Left lung (tissue), 10 donors: ENCODE data around the gene MYLK3. TPM values are rescaled to one million over a fixed set of nuclear protein-coding genes. Genes with fewer than 3 reads are reported as not detected.

Source experiments
- ATAC-seq: fragments of 200-7000 bp; cut with Tn5 transposase; one replicate; pipeline ENCODE4 v1.9.1; 2020; ENCODE audit warnings: moderate library complexity
- DNase-seq, 4 donors: peaks; one replicate each; pipeline ENCODE4 v3.0.0-alpha.2; 2013 to 2020
- H3K27ac ChIP-seq, 2 donors: fragments of 200-600 bp; sonication (generic) in 1 of 2; one replicate each; pipeline versions ENCODE4 v1.5.0 to v1.8.0; 2020 to 2021
- H3K27me3 ChIP-seq, 2 donors: fragments of 200-600 bp; sonication (generic) in 1 of 2; one replicate each; pipeline versions ENCODE4 v1.5.0 to v1.8.0; 2020 to 2021
- H3K36me3 ChIP-seq, 2 donors: fragments of 200-600 bp; sonication (generic) in 1 of 2; one replicate each; pipeline versions ENCODE4 v1.5.0 to v1.8.0; 2020 to 2021
- H3K4me1 ChIP-seq, 2 donors: fragments of 200-600 bp; one replicate each; pipeline ENCODE4 v1.8.0; 2021
- H3K4me3 ChIP-seq, 2 donors: fragments of 200-600 bp; sonication (generic) in 1 of 2; one replicate each; pipeline versions ENCODE4 v1.5.0 to v1.8.0; 2020 to 2021; ENCODE audit warnings: mild to moderate bottlenecking in 1 of 2
- H3K9me3 ChIP-seq, 2 donors: fragments of 200-600 bp; sonication (generic) in 1 of 2; one replicate each; pipeline versions ENCODE4 v1.5.0 to v1.8.0; 2020 to 2021
- intact Hi-C, 2 donors: fragments of 100-400 bp; cut with DNase I; formaldehyde crosslinking; loops; one replicate each; pipeline versions ENCODE4 v1.11.2 to v1.14.2; 2022
- polyA plus RNA-seq, 6 donors: library from polyadenylated mRNA; unstranded; fragments of 120-200 nt; gene quantifications; one replicate each; pipeline ENCODE4 v1.2.1, GENCODE V29; 2013; ENCODE audit not compliant: insufficient read length in 6 of 6
- total RNA-seq, 2 donors: library from RNA; stranded (reverse); fragmentation: NEBNext Ultra II Directional; extraction: Animal tissue kit (Norgen Biotek cat#: 25700); gene quantifications; one replicate each; pipeline ENCODE4 v1.2.1, GENCODE V29; 2021
- TF ChIP-seq, protein P1 (sequence below), 2 donors: fragments of 200-600 bp; sonication (generic) in 1 of 2; IDR thresholded peaks; one replicate each; pipeline versions ENCODE4 v1.5.0 to v1.8.0; 2021; ENCODE audit warnings: antibody characterized with exemption in 2 of 2
- donor health status: DM: no; HTN: yes; CAD: no.
- donor health status: DM: no; HTN: no; CAD: no.

The MYLK3 gene
- total and polyA plus RNA-seq, 8 donors: 0.03 to 1.2 (median 0.58) TPM

DNA sequence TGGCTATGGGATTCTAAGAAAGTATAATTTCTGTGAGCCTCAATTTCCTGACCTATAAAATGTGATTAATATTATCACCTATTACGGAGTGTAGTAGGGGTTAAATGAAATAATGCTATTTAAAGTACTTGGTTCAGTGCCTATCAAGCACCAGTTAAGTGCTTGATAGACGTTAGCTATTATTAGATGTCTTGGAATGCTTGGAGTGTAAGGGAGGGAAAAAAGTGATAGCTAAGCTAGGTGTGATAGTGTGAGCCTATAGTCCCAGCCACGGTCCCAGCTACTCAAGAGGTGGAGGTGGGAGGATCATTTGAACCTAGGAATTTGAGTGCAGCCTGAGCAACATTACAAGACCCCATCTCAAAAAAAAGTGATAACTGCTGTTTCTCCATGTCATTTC lies 51.2 kb downstream of the MYLK3 start:
- no peaks in the 10 kb centered on the region for H3K27me3 ChIP-seq
- H3K4me1 ChIP-seq: no peaks in the 10 kb centered on the region
- ATAC-seq: peak; percentile 92
- no peaks in the 10 kb centered on the region for H3K9me3 ChIP-seq
- H3K4me3 ChIP-seq: no peak overlapping the region
- H3K36me3 ChIP-seq: no peaks in the 10 kb centered on the region
- no peak for DNase-seq
- TF ChIP-seq, protein P1, sequence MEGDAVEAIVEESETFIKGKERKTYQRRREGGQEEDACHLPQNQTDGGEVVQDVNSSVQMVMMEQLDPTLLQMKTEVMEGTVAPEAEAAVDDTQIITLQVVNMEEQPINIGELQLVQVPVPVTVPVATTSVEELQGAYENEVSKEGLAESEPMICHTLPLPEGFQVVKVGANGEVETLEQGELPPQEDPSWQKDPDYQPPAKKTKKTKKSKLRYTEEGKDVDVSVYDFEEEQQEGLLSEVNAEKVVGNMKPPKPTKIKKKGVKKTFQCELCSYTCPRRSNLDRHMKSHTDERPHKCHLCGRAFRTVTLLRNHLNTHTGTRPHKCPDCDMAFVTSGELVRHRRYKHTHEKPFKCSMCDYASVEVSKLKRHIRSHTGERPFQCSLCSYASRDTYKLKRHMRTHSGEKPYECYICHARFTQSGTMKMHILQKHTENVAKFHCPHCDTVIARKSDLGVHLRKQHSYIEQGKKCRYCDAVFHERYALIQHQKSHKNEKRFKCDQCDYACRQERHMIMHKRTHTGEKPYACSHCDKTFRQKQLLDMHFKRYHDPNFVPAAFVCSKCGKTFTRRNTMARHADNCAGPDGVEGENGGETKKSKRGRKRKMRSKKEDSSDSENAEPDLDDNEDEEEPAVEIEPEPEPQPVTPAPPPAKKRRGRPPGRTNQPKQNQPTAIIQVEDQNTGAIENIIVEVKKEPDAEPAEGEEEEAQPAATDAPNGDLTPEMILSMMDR (IDR thresholded peaks at IDR 0.05): no peak
- H3K27ac ChIP-seq: no peak overlapping the region
- intact Hi-C loops: no loop called here

DNA sequence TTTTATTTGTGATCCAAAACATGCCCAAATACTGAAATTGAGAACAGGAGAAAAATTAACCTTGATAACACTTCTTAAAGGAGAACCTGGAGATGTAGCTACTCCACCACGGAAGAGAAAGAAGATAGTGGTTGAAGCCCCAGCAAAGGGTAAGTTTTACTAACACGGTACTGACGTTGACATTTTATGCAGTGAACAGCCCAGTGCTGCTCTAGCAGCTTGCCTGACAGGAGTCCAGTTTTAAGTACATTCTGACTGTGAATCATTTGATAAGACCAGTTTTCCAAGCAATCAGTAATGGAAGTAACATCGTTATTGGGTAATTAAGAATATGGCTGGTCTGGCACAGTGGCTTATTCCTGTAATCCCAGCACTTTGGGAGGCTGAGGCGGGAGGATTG lies 52.2 kb downstream of the MYLK3 start:
- intact Hi-C loops: no loop called here
- Histone ChIP-seq H3K4me1 (peaks cover 2 to 5% of the 10 kb centered on the region in 2 donors), H3K9me3 (no peaks in the 10 kb centered on the region), H3K36me3 (no peaks in the 10 kb centered on the region), H3K27ac (no peak overlapping the region), H3K27me3 (no peaks in the 10 kb centered on the region), H3K4me3 (no peak overlapping the region)
- TF ChIP-seq, protein P1 (IDR thresholded peaks at IDR 0.05): no peak
- DNase-seq: no peak
- ATAC-seq: no peak

DNA sequence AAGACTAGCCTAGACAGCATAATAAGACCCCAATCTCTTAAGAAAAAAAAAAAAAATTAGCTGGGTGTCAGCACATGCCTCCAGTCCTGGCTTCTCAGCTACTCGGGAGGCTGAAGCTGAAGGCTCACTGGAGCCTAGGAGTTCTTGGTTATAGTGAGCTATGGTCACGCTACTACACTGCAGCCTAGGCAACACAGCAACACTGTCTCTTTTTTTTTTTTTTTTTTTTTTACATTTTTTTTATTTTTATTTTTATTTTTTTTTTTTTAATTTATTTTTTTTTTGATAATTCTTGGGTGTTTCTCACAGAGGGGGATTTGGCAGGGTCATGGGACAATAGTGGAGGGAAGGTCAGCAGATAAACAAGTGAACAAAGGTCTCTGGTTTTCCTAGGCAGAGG lies 54.5 kb downstream of the MYLK3 start:
- no peak for ATAC-seq
- H3K4me3 ChIP-seq: no peak overlapping the region
- H3K36me3 ChIP-seq: no peaks in the 10 kb centered on the region
- no peaks in the 10 kb centered on the region for H3K27me3 ChIP-seq
- no peak for DNase-seq
- no peaks in the 10 kb centered on the region for H3K9me3 ChIP-seq
- H3K27ac ChIP-seq: no peak overlapping the region
- intact Hi-C loops: no loop called here
- H3K4me1 ChIP-seq: peaks cover 11 to 20% of the 10 kb centered on the region in 2 donors
- TF ChIP-seq, protein P1 (IDR thresholded peaks at IDR 0.05): no peak

DNA sequence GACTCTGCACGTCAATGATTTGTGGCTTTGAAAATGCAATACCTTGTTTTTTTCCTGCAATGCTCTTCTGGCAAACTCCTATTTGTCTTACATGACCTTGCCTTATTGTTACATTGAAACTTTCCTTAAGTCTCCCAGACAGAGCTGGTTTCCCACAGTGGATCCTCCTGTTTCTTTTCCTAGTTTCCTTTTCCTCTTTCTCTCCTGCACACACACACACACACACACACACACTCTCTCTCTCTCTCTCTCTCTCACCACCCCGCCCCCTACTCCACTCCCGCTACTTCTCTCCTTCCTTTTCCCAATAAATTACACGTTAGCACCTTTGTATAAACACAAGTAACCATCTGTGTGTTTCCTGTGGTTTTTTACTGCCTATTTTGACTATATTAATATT lies 56.4 kb downstream of the MYLK3 start:
- intact Hi-C loops: no loop called here
- no peak overlapping the region for H3K27ac ChIP-seq
- DNase-seq (no peak), ATAC-seq (no peak)
- H3K4me1 ChIP-seq: peaks cover 11 to 34% of the 10 kb centered on the region in 2 donors
- no peaks in the 10 kb centered on the region for H3K9me3 ChIP-seq
- no peak overlapping the region for H3K4me3 ChIP-seq
- TF ChIP-seq, protein P1 (IDR thresholded peaks at IDR 0.05): no peak
- H3K27me3 ChIP-seq: no peaks in the 10 kb centered on the region
- H3K36me3 ChIP-seq: no peaks in the 10 kb centered on the region

DNA sequence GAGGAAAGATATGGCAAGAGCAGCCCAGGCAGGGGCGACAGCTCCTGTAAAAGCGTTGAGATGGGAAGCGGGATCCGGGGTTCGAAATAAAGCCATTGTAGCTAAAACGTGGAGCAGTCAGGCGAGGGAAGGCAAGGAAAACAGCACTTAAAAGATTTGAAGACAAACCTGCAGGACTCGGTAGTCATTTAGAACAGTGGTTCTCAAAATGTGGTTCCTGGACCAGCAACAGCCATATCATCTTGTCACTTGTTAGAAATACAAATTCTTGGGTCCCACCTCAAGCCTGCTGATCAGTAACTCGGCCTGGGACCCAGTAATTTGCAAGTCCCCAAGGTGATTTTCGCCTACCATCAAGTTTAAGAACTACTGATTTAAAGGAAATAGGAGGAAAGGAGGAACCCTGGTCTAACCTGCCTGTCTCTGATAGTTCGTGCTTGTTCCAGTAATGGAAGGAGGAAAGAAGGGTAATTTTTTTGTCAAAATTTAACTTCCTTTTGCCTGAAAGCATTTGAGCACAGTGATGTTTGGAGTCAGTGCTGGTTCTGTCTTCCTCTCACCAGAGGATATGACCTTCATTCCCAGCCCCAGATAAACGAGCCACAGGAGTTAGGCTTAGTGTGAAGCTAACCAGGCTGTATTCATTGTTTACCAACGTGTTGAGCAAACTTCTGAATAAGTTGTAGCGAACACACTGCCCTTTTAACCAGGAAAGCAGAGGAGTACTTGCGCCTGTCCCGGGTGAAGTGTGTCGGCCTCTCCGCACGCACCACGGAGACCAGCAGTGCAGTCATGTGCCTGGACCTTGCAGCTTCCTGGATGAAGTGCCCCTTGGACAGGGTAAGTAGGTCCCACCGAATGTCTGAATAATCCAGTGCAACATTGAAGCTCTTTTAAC lies 57.6 kb downstream of the MYLK3 start:
- no peaks in the 10 kb centered on the region for H3K36me3 ChIP-seq
- ATAC-seq: no peak
- TF ChIP-seq, protein P1 (IDR thresholded peaks at IDR 0.05): no peak
- H3K4me3 ChIP-seq: peak overlapping the region; percentile 86 to 87
- H3K27me3 ChIP-seq: no peaks in the 10 kb centered on the region
- peaks cover 14 to 45% of the 10 kb centered on the region in 2 donors for H3K4me1 ChIP-seq
- peak overlapping the region in 1 of 2 donors; percentile 93 for H3K27ac ChIP-seq
- H3K9me3 ChIP-seq: no peaks in the 10 kb centered on the region
- peak in 3 of 4 donors; percentile 7 to 64 (median 58) for DNase-seq
- intact Hi-C loops: no loop called here
